Measurements from ENCODE around the gene NMRK2.

DNA sequence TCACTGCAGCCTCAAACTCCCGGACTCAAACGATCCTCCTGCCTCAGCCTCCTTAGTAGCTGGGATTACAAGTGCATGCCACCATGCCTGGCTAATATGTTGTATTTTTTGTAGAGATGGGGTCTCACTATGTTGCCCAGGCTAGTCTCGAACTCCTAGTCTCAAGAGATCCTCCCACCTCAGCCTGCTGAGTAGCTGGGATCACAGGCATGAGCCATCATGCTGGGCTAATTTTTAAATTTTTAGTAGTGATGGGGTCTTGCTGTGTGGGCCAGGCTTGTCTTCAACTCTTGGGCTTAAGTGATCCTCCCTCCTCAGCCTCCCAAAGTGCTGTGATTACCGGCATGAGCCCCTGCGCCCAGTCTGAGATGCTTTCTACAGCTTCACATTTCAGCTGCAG is 37.1 kb upstream of the NMRK2 start:
- TF ChIP-seq, protein P1, sequence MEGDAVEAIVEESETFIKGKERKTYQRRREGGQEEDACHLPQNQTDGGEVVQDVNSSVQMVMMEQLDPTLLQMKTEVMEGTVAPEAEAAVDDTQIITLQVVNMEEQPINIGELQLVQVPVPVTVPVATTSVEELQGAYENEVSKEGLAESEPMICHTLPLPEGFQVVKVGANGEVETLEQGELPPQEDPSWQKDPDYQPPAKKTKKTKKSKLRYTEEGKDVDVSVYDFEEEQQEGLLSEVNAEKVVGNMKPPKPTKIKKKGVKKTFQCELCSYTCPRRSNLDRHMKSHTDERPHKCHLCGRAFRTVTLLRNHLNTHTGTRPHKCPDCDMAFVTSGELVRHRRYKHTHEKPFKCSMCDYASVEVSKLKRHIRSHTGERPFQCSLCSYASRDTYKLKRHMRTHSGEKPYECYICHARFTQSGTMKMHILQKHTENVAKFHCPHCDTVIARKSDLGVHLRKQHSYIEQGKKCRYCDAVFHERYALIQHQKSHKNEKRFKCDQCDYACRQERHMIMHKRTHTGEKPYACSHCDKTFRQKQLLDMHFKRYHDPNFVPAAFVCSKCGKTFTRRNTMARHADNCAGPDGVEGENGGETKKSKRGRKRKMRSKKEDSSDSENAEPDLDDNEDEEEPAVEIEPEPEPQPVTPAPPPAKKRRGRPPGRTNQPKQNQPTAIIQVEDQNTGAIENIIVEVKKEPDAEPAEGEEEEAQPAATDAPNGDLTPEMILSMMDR (conservative IDR thresholded peaks at IDR 0.05 in 1 of 2, IDR thresholded peaks at IDR 0.05 in 1 of 2; ENCODE audit: extremely low read depth in 1 of 2, insufficient read depth in 1 of 2, low read depth in 1 of 2, low read length in 2 of 2) = no peak
- no peak for TF ChIP-seq EZH2 (IDR thresholded peaks at IDR 0.05; ENCODE audit: borderline replicate concordance, low read length)
